Smooth muscle cell (in vitro differentiated cells): ENCODE results near the gene MGAT4D. TPM values are rescaled to one million over a fixed set of nuclear protein-coding genes. Genes with fewer than 3 reads are reported as not detected.

Source experiments
- DNase-seq: peaks from one replicate; lab custom pipeline; 2025; ENCODE audit not compliant: unreplicated experiment; lab: John Stamatoyannopoulos, UW
- H2AFZ ChIP-seq: fragments of 200-600 bp; sonication (generic); 2 replicates; pipeline ENCODE4 v1.6.0; 2016; ENCODE audit warnings: antibody characterized with exemption, low read depth, mild to moderate bottlenecking
- H3F3A ChIP-seq: fragments of 200-600 bp; sonication (generic); 2 replicates; pipeline ENCODE4 v1.6.0; 2017; ENCODE audit warnings: antibody characterized with exemption, low read depth
- H3K27ac ChIP-seq: fragments of 200-600 bp; sonication (generic); 2 replicates; pipeline ENCODE4 v1.5.1; 2016; ENCODE audit warnings: low read depth, mild to moderate bottlenecking
- H3K27me3 ChIP-seq: fragments of 200-600 bp; sonication (generic); 2 replicates; pipeline ENCODE4 v1.6.1; 2016; ENCODE audit warnings: low read depth, mild to moderate bottlenecking
- H3K36me3 ChIP-seq: fragments of 200-600 bp; sonication (generic); 2 replicates; pipeline ENCODE4 v1.5.1; 2016; ENCODE audit warnings: low read depth
- H3K4me1 ChIP-seq: fragments of 200-600 bp; sonication (generic); 2 replicates; pipeline ENCODE4 v1.5.1; 2016; ENCODE audit warnings: low read depth
- H3K4me2 ChIP-seq: fragments of 200-600 bp; sonication (generic); 2 replicates; pipeline ENCODE4 v1.6.0; 2016; ENCODE audit warnings: mild to moderate bottlenecking
- H3K4me3 ChIP-seq: fragments of 200-600 bp; sonication (generic); 2 replicates; pipeline ENCODE4 v1.5.1; 2016; ENCODE audit warnings: mild to moderate bottlenecking
- H3K79me2 ChIP-seq: fragments of 200-600 bp; sonication (generic); 2 replicates; pipeline ENCODE4 v1.6.0; 2016; ENCODE audit warnings: low read depth, mild to moderate bottlenecking
- H3K9ac ChIP-seq: fragments of 200-600 bp; sonication (generic); 2 replicates; pipeline ENCODE4 v1.6.0; 2016; ENCODE audit warnings: low read depth
- H3K9me3 ChIP-seq: fragments of 200-600 bp; sonication (generic); replicated peaks from 2 replicates; pipeline ENCODE4 v1.5.1; 2016; ENCODE audit warnings: low read depth
- H4K20me1 ChIP-seq: fragments of 200-600 bp; sonication (generic); 2 replicates; pipeline ENCODE4 v1.6.0; 2016; ENCODE audit warnings: low read depth
- CTCF ChIP-seq: fragments of 200-600 bp; sonication (generic); IDR thresholded peaks from 2 replicates; pipeline ENCODE4 v1.5.1; 2017; ENCODE audit warnings: borderline replicate concordance, mild to moderate bottlenecking, antibody characterized with exemption; ENCODE audit not compliant: insufficient read depth, poor library complexity, severe bottlenecking
- WGBS: methylation state at CpG from one replicate; pipeline ENCODE4 v1.1.7; 2016; ENCODE audit warnings: low lambda C conversion rate; 5-methylcytosine and 5-hydroxymethylcytosine counted together
- polyA plus RNA-seq: library from polyadenylated mRNA; unstranded; fragments of >200 nt; fragmentation: Nextera tagmentation; extraction: Ambion mirVana; gene quantifications from 2 replicates; pipeline ENCODE4 v1.2.1, GENCODE V29; 2016
- total RNA-seq: library from RNA; depleted of rRNA; stranded (reverse); fragments of >200 nt; gene quantifications from 2 replicates; pipeline ENCODE4 v1.2.3, GENCODE V29; 2014

The MGAT4D gene
- total RNA-seq = not detected in 2 replicates
- not detected in 2 replicates for polyA plus RNA-seq

GRCh38 chr4:140497747-140498636 is at the start of gene MGAT4D:
Gene MGAT4D (minus strand): TSS chr4:140498293. CDS start chr4:140498222, 71 bp downstream.
- no peak within 1 kb of the TSS for H3K27ac ChIP-seq
- H3K4me3 ChIP-seq = peak within 1 kb of the TSS; percentile 46
- H3K79me2 ChIP-seq = no peaks in the 10 kb centered on the region
- H4K20me1 ChIP-seq = no peaks in the 10 kb centered on the region
- no peaks in the 10 kb centered on the region for H3K9me3 ChIP-seq
- H2AFZ ChIP-seq = peak within 1 kb of the TSS; percentile 18
- no peak for TF ChIP-seq CTCF
- no peaks in the 10 kb centered on the region for H3F3A ChIP-seq
- no peak for DNase-seq
- WGBS = 13% methylated on average over 58 of the region's 68 CpGs
- peaks cover 6% of the 10 kb centered on the region for H3K4me1 ChIP-seq
- H3K36me3 ChIP-seq = no peaks in the 10 kb centered on the region
- H3K4me2 ChIP-seq = peak within 1 kb of the TSS; percentile 84
- no peak within 1 kb of the TSS for H3K9ac ChIP-seq
- H3K27me3 ChIP-seq = peaks cover 88% of the 10 kb centered on the region

GRCh38 chr4:140533951-140534480 is 35.9 kb upstream of the MGAT4D start:
- H3K36me3 ChIP-seq = peaks cover 5% of the 10 kb centered on the region
- no peak overlapping the region for H2AFZ ChIP-seq
- DNase-seq = no peak
- H3K4me1 ChIP-seq = no peaks in the 10 kb centered on the region
- WGBS = 88% methylated on average over 4 of the region's 4 CpGs
- H4K20me1 ChIP-seq = no peaks in the 10 kb centered on the region
- no peak overlapping the region for H3K4me2 ChIP-seq
- H3K27me3 ChIP-seq = no peaks in the 10 kb centered on the region
- no peaks in the 10 kb centered on the region for H3F3A ChIP-seq
- no peak overlapping the region for H3K27ac ChIP-seq
- H3K79me2 ChIP-seq = no peaks in the 10 kb centered on the region
- no peak overlapping the region for H3K9ac ChIP-seq
- no peak overlapping the region for H3K4me3 ChIP-seq
- TF ChIP-seq CTCF = no peak
- no peaks in the 10 kb centered on the region for H3K9me3 ChIP-seq

GRCh38 chr4:140529434-140529833 is 31.3 kb upstream of the MGAT4D start:
- peaks cover 8% of the 10 kb centered on the region for H3K36me3 ChIP-seq
- no peak overlapping the region for H2AFZ ChIP-seq
- no peak overlapping the region for H3K4me2 ChIP-seq
- DNase-seq = no peak
- H3K4me1 ChIP-seq = peaks cover 9% of the 10 kb centered on the region
- no peak overlapping the region for H3K4me3 ChIP-seq
- no peaks in the 10 kb centered on the region for H3F3A ChIP-seq
- no peaks in the 10 kb centered on the region for H3K9me3 ChIP-seq
- no peak for TF ChIP-seq CTCF
- WGBS = 35% methylated on average over 1 of the region's 1 CpG
- no peaks in the 10 kb centered on the region for H3K79me2 ChIP-seq
- no peaks in the 10 kb centered on the region for H3K27me3 ChIP-seq
- no peaks in the 10 kb centered on the region for H4K20me1 ChIP-seq
- no peak overlapping the region for H3K9ac ChIP-seq
- H3K27ac ChIP-seq = no peak overlapping the region
